Muscle of arm (tissue), 12 donors: ENCODE results near the gene STXBP5. TPM values are rescaled to one million over a fixed set of nuclear protein-coding genes. Genes with fewer than 3 reads are reported as not detected.

Experiments used
- DNase-seq: peaks from one replicate; pipeline ENCODE4 v3.0.0-alpha.2; 2013
- polyA plus RNA-seq, 12 donors: library from polyadenylated mRNA; unstranded; fragments of 120-200 nt; gene quantifications; one replicate each; pipeline ENCODE4 v1.2.1, GENCODE V29; 2013; ENCODE audit not compliant: insufficient read length in 12 of 12

The STXBP5 gene
- polyA plus RNA-seq, 12 donors: 10.2 to 24.5 (median 15.5) TPM; not detected in 1

DNA sequence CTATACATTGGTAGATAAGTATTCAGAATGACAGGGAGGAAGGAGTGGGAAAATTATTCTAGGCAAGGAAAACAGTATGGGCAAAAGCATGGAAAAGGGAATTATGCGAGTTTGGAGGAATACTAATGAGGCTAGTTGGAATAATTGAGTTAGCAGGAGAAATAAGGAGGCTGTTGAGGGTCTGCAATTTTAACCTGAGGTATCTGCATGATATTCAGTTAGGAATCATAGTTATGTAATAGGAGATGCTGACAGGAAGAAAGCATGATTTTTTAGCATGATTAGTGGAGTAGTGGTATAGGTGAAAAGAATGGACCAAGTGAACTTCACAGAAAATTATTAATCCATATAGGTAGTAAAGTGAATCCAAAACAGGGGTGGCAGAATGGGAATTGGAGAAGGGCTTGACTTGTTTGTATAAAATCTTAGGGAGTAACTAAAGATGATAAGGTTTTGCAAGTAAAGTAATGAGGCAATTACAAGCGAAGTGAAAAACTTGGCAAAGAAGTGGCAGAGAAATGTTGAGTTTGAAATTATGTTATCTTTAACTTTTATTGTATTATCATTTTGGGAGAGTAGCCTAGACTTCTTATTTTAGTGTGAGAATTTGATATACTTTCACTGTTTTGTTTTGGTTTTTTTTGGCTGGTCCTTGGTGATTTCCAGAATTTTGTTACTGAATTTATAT, 5.7 kb downstream of the STXBP5 start:
- DNase-seq: no peak

DNA sequence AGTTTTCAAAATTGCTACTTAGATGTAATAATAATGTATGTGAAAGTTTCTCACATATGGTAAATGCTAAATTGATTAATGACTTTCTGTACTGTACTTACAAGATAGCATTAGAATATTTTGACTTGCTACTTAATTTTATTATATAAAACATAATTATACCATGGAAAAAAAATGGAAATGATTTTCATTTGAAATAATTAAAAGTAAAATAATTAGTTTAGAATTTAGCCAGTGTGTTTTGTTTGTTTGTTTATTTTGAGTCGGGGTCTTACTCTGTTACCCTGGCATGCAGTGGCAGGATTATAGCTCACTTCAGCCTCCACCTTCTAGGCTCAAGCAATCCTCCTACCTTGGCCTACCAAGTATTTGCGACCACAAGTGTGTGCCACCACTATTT, 7.1 kb downstream of the STXBP5 start:
- DNase-seq: no peak

DNA sequence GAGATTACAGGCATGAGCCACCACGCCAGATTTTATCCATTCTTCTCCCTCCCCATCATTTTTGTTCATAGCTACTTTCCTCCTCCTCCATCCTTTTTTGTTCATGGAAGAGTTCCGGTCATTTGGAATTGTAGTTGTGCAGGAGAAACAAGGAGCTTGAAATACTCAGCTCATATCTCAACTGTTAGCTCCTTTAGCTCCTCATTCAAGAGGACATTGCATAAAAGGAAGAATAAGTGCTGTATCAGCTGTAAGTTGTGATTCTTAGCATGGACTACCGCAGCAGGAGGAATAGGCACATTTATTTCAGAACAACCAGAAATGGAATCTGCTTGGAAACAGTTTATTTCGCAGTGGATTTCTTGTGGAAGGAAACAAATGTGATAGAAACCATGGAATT, 7.6 kb downstream of the STXBP5 start:
- DNase-seq: no peak

DNA sequence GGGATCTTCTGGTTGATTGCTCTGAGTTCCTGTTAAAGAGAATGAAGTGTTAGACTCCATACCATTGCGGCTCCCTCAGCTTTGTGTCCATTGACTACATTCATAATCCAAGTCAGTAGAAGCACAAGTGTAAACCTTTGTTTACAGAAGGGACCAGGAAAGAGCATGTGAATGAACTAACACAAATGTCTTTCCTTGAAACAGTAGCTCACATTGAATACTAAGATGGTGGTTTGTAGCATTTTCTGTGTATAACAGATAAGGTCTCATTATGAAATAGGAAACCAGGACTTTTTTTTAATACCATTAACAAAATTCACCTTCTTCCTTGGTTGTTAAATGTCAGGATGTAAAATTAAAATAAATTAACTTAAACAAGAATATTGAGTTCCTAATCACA, 8.4 kb downstream of the STXBP5 start:
- DNase-seq: no peak

DNA sequence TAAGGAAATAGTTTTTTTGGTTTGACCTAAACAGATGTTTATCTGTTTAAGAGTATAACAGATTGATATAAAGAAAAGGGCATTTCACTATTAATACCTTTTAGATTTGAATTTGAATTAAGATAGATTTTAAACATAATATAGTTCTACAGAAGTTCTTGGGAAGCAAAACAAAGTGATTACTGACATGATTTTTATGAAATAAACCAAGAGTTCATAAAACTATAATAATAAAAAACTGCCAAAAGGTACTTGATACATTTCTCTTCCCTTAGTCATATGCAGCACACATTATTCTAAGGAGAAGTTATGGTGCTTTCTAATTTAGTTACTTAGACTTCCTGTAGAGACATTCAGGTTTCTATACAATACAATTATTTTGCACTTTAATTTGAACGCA, 9.6 kb downstream of the STXBP5 start:
- no peak for DNase-seq

DNA sequence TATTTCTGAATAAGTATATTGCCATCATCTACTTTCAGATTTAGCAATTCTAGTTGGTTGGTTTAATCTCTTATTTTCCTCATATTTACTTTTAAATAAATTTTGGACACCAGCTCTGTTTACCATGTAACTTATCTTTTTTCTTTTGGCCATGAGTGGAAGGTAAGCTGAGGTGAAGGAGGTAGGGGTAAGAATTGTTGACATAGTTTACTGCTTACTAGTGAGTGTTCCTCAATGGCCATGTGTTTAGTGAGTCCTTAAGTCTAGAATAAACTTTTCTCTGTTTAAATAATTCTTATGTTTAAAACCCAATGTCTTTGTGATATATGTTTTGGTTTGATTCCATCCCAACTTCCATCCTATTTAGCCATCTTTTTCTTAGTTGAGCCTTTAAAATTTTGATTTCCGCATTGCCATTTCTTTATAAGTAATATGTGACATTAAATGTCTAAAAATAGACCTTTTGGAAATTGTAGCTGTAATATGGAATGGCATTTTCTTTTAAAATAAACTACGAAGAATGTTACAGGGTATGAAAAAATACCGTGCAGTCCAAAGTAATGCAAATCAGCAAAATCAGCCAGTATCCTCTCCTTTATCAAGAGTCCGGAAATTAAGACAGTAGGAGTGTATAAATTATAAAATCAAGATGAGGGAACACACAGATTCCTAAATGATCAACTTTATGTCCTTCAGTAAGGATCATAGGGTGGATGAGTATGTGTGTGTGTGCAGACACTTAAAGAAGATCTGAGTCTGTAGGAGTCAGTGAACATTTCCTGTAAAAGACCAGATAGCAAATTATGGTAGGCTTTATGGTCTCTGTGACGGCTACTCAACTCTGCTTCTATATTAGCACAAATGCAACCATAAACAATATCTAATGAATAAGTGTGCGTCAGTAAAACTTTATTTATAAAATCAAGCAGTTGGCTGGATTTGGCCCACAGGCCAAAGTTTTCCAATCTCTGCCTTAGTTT, 10.3 kb downstream of the STXBP5 start:
- no peak for DNase-seq

DNA sequence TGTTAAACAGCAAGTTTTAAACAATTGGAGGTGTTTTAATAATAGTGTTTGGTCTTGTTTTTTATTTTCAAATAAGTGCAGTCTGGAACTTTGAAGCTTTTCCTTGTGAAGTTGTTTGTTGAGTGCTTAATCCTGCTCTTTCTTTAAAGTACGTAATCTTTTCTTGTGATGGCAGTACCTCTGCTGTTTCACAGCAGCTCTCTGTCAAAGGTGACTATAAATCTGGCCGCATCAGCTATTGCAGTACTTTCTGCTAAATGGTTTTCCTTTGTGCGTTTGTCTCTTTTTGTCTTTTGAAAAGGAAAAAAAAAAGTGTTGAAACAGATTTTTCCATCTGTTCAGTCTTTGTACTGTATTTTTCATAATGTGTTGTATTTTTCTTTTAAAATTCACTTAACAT, 12.7 kb downstream of the STXBP5 start:
- no peak for DNase-seq

DNA sequence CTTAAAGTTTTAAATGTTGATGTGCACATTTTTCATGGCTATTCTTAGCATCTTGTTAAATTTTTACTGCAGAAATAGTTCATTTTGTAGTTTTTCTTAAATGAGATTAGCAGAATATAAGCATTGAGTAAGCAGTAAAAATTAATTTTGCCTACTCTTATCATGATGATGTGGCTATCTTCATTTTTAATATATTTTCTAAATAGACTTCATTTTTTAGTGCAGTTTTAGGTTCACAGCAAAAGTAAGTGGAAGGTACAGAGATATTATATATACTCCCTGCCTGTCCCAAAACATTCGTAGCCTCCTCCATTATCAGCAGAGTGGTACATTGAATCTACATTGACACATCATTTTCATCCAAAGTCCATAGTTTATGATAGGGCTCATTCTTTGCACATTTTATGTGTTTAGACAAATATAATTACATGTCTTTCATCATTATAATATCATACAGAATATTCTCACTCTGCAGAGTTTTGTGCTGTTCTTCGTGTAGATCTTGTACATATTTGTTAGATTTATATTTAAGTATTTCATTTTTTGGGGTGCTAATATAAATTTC, 13.7 kb downstream of the STXBP5 start:
- DNase-seq: no peak

DNA sequence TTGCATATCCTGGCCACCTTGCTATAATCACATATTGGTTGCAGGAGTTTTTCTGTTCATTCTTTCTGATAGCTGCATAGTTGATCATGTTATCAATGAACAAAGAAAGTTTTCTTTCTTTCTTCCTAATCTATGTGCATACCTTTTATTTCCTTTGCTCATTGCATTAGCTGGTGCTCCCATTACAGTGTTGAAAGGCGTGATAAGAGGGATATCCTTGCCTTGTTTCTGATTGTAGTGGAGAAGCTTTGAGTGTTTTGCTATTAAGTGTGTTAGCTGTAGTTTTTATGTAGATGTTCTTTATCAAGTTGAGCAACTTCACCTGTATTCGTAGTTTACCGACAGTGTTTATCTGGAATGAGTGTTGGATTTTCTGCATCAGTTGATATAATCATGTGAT, 14.6 kb downstream of the STXBP5 start:
- DNase-seq: no peak

DNA sequence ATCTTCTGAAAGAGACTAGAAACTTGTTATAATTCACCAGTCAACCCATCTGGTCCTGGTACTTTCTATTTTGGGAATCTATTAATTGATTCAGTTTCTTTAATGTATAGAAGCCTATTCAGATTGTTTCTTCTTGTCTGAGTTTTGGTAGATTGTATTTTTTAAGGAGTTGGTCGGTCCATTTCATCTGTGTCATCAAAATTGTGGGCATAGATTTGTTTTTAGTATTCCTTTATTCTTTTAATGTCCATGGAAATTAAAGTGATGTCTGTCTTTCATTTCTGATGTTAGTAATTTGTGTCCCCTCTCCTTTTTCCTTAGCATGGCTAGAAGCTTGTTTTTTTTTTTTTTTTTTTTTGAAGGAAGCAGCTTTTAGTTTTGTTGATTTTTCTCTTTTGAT, 15.2 kb downstream of the STXBP5 start:
- DNase-seq: no peak

DNA sequence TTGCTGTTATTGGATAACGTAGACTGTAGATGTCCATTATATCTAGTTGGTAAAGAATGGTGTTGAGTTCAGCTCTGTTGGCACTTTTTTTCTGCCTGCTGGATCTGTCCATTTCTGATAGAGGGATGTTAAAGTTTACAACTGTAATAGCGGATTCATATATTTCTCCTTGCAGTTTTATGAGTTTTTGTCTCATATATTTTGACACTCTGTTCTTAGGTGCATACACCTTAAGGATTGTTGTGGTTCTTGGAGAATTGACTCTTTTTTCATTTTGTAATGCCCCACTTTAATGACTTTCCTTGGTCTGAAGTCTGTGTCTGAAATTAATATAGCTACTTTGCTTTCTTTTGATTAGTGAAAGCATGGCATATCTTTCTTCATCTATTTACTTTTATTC, 16.1 kb downstream of the STXBP5 start:
- DNase-seq: no peak

DNA sequence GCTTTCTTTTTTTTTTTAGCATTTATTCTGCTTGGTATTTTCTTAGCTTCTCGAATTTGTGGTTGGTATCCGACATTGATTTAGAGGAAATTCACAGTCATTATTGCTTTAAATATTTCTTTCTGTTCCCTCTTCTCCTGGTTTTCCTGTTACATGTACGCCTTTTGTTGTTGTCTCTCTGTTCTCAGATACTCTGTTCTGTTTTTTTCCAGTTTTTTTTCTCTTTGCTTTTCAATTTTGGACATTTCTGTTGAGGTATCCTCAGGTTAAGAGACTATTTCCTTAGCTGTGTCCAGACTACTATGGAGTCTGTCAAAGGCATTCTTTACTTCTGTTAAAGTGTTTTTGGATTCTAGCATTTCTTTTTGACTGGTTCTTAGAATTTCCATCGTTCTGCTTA, 17.5 kb downstream of the STXBP5 start:
- no peak for DNase-seq

DNA sequence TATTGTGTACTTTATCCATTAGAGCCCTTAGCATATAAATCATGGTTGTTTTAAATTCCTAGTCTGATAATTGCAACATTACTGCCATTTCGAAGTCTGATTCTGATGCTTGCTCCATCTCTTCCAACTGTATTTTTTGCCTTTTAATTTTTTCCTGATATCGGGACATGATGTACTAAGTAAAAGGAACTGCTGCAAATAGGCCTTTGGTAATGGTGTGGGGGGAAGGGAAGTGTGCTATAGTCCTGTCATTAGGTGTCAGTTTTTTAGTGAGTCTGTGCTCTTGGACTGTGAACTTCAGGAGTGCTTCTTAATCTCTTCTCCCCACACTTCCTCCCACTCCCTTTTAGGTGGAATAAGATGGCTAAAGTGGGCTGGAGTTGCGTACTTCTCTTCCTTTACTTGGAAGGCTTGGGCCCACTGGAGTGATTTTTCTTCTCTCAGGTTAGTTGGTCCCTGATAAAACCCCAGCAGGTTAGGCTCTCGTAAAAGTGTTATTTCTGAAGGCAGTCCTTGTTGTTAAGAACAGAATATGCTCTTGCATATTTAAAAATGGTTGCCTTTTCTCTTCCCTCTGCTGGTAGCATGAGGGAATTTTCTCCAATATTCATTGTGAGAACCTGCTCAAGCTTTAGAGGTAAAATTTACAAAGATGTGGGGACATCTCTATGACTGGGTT, 18.1 kb downstream of the STXBP5 start:
- no peak for DNase-seq

DNA sequence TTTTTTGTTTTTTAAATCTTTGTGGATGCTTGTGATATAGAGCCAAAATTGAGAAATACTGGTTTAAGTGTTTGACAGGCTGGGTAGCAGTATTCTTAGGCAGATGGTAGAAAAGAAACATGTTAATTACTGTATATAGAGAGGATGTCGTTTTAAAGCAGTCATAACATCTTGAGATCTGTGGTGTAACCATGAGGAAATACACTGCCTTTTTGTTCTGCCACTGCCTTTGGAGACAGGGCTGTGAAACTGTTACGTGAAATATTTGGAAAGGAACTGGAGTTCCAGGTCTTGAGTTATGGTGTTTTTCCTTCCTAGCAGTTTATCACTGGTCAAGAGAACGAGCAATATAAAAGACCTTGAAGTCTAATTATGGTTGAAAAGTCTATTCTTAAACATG, 19.5 kb downstream of the STXBP5 start:
- DNase-seq: no peak

DNA sequence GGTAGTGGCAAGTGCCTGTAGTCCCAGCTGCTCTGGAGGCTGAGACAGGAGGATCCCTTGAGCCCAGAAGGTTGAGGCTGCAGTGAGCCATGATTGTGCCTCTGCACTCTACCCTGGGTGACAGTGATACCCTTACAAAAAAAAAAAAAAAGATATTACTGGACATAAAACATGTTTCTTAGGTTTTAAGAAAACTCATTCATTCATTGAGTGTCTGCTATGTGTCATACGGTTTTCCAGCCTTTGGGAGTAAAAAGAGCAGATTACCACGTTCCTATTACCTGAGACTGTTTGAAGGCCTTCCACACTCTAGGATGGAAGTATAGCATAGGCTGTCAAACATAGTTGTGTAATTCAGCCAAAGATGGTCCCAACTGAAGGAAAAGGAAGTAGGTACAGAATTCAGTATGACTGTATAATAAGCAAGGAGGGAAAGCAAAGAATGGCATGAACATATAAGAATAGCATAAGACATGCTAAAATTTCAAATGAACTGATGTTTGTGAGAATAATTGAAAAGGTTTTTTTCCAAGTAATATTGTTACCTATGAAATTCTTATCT, 22.0 kb downstream of the STXBP5 start:
- no peak for DNase-seq

DNA sequence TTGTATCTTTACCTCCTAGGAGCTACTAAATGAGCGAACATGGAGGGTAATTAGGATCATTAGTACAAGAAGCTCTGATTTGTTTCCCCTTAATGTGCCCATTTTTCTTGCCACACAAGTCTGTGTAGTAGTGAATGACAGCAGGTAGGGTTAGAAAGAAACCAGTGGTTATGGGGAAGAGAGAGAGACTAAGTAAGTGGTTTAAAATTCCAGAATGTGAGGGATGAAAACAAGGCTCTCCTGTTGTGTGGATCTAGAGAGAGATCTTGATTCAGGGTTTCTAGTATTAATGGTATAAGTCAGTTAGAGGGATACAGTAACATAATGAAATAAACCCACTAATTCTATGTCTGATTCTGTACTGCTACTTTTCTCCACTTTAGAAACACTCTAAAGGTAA, 22.7 kb downstream of the STXBP5 start:
- no peak for DNase-seq

DNA sequence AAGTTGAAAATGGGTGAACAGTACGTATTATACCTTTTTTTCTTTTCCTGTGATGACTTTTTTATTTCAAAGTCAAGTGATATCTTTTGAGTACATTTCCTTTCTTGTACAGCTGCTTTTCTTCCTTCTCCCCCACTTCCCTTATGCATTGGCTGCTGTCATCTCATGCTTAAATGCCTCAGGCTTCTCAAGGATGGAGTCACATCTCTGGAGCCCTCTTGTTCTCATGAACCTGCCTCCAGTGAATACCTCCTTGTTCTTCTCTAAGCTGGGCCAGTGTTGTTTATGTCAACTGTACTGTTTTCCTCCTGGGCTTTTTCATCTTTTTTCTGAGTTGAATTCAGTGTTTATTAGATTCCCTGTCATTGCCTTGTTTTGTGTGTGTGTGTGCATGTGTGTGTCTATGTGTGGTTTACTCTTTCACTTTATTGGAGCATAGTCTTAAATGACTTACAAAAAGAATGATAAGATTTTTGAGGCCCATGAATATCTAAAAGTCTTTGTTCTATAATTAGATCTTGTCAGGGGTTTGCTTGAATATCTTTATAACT, 23.6 kb downstream of the STXBP5 start:
- no peak for DNase-seq

DNA sequence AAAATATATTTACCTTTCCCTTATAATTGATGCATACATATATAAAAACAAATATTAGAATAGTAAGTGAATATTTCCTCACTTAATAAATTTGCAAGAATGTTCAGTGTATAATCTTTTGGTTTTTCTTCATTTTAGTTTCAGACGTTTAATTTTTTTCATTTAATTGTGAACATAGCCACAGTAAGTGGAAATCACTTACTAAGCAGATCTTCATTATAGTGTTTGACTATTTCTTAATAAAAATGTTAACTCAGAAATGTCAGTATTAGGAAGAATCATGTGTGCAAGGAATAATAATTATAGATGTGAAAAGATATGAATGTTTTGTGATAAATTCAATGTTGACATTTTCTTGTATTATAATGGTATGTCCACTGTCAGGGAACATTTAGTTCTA, 27.4 kb downstream of the STXBP5 start:
- no peak for DNase-seq

DNA sequence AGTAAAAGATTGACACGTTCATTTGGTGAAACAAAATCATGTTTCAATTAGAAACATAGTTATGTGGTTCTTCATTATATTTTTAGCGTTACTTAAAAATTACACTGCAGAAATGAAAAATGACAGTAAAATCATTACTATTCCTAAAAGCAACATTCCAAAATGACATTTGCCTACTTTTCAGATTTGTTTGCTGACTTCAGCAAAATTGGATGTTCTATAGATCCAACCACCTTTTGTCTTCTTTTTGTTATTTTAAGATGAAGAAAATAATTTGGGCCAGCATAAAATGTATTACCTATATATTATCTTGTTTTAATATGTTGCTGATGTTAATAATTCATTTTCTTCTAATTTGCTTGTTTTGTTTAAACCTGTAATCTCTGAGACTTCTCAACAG, 30.5 kb downstream of the STXBP5 start:
- DNase-seq: no peak

DNA sequence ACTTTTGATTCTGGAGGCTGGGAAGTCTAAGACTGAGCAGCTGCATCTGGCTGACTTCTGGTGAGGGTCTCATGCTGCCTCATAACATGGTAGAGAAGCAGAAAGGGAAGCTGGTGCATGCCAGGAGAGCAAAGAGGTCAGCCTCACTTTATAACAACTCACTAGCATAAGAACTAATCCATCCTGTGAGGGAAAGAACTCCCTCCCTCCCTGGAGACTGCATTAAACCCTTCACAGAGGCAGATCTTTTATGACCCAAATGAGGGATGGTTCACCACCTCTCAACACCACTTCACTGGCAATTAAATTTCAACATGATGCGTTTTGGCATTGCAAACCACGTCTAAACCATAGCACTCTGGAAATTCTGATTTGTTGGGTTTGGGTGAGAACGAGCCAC, 33.9 kb downstream of the STXBP5 start:
- DNase-seq: no peak

DNA sequence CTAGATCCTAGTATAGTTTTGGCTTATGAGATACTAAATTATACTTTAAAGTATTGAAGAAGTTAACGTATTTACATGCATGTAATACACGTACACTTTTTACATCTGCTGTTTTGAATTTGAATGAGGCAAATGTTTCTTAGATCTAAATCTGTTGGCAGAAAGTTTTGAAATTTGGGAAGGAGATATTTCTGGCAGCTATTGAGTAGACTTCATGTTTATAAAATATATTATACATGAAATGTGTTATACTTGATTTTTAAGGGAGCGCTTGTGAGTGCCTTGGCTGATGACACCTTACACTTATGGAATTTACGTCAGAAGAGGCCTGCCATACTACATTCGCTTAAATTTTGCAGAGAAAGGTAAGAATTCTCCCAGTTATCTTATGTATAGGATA, 34.7 kb downstream of the STXBP5 start:
- no peak for DNase-seq

DNA sequence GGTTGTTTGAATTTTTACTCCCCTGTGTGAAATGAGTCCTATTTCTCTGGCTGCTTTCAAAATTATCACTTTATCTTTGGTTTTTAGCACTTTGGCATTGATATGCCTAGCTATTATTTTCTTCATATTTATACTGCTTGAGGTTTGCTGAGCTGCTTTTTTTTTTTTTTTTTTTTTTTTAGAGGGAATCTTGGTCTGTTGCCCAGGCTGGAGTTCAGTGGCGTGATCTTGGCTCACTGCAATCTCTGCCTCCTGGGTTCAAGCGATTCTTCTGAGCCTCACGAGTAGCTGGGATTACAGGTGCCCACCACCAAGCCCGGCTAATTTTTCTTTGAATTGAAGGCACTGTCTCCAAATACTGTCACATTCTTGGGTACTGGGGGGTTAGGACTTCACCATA, 40.6 kb downstream of the STXBP5 start:
- DNase-seq: no peak
